HG02943 (cell line): ENCODE results near the gene ASH1L.
"Not testable (repeated sequence)": the region's sequence is repeated elsewhere in the genome, so short reads cannot be mapped to it uniquely, and the experiment has no call there.

Experiments
- ATAC-seq: cut with Tn5 transposase; IDR thresholded peaks from one replicate; pipeline ENCODE4 v1.9.1; 2021; ENCODE audit warnings: mild to moderate bottlenecking, low read depth, moderate library complexity; ENCODE audit not compliant: unreplicated experiment

The ASH1L gene

DNA sequence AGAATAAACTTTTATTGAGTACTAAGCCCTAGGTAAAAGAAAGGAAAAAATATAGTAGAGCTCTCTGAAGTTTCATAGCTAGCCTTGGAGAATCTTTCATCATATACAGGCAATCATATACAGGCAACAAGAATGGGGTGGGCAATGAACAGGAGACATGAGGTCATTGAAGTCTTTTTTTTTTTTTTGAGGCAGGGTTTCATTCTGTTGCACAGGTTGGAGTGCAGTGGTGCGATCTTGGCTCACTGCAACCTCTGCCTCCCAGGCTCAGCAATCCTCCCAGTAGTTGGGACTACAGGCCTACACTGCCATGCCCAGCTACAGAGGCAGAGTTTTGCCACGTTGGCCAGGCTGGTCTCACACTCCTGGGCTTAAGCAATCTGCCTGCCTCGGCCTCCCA lies 219.8 kb downstream of the ASH1L start:
- no peak for ATAC-seq

DNA sequence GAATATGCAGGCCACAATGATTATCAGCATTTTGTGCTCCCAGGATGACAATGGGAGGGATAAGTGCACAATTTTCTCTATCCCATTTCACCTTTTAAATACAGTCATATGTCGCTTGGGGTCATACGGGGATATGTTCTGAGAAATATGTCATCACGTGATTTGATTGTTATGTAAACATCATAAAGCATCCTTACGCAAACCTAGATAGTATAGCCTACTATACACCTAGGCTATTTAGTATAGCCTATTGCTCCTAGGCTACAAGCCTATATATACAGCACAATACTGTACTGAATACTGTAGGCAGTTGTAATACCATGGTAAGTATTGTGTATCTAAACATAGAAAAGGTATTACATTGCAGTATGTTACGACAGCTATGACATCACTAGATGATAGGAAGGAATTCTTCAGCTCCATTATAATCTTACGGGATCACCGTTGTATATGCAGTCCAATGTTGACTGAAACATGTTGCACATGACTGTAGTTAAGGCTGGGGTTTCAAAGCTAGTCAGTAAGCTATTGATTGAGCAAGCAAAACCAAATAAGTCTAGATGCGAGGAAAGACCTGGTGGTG lies 223.0 kb downstream of the ASH1L start:
- no peak for ATAC-seq

DNA sequence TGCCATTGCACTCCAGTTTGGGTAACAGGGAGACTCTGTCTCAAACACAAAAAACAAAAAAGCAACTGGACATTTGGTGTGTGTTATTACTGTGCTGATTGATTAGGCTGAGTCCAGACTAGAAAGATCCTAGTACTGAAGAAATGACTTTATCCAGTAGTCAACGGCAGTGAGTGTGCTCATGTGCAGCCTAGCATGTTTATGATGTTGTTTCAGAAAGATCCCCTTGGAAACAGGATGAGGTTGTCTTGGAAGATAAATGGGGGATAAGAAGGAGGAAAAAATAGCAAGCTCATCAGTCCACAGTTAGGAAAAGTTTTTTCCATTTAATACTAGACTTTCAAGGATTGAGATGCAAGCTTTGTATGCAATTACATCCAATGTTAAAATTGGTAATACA lies 227.6 kb downstream of the ASH1L start:
- no peak for ATAC-seq

DNA sequence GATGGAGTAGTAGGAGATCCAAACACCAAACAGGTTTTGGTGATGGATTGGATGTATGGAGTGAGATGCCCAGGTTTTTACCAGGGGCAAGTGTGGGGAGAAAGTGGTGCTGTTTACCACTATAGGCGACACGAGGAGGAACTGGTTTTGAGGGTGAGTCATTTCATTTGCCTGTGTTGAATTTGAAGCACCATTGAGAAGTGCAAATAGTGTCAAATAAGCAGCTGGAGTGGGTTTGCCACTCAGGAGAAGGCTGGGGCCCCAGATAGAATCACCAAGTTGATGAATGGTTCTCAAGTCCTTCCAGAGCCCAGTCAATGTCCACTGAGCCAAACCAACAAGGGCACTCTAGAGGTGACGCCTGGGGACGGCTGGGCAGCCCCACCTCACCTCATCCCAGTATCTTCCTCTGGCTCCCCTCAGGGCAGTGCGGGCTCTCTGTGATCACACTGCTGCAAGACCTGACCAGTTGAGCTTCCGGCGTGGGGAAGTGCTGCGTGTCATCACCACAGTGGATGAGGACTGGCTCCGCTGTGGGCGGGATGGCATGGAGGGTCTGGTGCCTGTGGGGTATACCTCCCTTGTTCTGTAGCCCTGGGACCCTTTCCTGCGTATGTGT lies 232.5 kb downstream of the ASH1L start:
- ATAC-seq = no peak

DNA sequence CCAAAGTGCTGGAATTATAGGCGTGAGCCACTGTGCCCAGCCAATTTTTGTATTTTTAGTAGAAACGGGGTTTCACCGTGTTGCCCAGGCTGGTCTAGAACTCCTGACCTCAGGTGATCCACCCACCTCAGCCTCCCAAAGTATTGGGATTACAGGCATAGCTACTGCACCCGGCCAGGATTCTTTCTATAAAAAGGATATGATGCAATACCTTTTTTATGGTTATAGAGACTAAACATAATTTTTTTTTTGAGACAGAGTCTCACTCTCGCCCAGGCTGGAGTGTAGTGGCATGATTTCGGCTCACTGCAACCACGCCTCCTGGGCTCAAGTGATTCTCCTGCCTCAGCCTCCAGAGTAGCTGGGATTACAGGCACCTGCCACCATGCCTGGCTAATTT lies 233.7 kb downstream of the ASH1L start:
- not testable (repeated sequence) for ATAC-seq

DNA sequence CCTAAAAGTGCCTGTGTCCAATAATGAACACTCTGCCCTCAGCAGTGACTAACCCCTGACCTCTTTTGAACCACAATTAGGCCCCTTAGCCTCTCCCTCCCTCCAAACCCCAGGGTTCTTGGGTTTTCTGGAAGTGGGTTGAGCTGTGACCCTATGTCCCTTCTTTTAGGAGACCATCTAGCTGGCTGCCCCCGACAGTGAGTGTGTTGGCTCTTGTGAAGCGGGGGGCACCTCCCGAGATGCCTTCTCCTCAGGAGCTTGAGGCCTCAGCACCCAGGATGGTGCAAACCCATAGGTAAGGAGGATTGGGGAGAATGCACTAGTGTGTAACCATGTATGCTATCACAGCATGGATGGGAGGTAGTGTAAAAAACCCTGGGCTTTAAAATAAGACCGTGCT lies 234.6 kb downstream of the ASH1L start:
- ATAC-seq = no peak

DNA sequence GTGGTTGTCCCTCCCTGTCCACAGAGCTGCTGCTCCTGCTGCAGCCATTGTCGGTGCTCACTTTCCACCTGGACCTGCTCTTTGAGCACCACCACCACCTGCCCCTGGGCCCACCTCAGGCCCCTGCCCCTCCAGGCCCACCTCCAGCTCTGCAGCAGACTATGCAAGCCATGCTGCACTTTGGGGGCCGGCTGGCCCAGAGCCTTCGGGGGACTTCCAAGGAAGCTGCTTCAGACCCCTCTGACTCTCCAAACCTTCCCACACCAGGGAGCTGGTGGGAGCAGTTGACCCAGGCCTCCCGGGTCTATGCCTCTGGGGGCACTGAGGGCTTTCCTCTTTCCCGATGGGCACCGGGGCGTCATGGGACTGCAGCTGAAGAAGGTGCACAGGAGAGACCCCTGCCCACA lies 236.0 kb downstream of the ASH1L start:
- ATAC-seq = no peak

DNA sequence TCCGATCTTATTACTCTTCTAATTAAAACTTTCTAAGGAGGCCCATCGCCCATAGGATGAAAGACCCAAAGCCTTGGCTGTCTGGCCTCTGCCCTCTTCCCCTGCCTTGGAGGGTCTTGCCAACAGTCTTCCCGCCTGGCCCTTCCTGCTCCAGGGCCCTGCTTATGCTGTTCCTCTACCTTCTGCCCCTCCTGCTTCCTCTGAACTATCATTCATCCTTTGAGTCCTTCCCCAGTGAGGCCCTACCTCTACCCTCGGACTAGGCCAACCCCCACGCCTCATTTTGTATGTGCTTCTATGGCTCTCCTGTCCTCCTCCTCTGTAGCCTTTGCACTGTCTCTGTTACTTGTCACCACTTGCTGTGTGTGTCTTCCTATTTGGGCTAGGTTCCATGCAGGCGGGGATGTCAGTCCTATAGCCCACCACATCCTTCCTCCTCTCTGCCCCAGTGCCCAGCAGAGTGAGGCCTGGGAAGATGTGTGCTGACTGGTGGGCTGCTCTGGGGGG lies 236.5 kb downstream of the ASH1L start:
- ATAC-seq = no peak

DNA sequence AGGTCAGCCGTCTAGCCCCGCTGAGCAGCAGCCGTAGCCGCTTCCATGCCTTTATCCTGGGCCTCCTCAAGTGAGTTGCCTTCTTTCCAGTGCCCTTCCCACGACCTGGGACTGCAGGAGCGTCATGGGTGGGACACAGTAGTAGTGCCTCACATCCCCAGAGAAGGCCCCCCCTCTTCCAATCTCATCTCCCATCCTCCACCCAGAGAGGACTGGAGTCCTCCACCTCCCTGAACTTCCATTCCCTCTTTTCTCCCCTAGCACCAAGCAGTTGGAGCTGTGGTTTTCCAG lies 237.1 kb downstream of the ASH1L start:
- no peak for ATAC-seq

DNA sequence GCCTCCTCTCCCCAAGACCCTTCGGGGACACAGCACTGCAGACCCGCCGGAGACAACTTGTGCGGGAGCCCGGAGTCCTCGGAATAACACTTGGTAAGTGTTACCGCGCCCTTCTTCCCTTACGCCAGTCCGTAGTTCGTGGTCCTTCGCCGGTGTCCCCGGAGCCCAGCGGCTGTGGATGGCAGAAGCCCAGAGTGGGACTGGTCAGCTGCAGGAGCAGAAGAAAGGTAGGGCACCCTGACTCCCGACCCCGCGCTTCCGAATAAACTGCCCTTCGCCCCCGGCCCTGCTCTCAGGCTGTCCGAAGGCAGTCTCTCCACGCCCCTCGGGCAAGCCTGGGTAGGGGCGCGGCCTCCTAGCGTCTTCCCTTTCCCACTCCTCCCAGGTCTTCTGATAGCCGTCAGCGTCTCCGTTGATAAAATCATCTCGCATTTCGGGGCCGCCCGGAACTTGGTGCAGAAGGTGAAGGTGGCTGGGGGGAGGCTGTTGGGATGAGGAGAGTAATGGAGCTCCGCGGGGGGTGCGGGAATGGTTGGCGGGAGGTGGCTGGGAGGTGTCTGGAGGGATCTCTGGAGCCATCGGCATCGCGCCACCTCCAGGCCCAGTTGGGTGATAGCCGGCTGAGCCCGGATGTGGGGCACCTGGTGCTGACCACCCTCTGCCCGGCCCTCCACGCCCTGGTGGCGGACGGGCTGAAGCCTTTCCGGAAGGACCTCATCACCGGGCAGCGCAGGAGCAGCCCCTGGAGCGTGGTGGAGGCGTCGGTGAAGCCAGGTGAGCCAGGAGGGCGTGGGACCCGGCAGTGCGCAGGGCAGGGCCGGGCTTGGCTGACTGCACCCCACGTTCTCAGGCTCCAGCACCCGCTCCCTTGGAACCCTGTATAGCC lies 237.6 kb downstream of the ASH1L start:
- ATAC-seq = no peak

DNA sequence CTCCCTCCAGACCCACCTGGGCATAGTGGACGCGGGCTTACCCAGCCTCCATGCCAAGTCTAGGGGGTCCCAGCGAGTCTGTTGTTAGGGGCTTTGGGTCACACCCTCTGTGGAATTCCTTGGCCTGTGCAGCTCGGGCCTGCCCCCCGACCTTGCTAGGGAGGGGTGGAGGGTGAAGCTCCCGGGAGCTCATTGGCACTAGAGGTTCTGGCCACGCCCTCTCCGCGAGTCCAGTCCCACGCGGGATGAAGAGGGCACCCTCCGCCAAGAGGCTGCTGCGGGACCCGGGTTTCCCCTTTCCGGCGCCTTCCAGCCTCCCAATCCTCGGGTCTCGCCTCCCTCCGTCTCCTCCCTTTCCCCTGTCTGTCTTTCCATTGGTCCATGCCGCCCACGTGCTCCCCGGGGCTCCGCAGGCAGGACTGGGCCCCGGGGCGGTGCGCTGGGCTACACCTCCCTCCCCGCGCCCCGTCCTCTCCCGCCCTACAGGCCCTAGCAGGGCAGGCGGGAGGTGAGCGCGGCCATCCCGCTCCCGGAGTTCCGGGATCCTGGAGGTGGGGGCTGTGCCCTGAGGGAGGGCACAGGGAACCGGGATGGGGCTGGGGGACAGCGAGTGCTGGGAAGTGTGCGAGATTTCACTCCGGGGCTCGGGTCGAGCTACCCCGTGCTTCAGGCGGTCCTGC lies 238.4 kb downstream of the ASH1L start:
- peak; percentile 61 for ATAC-seq

DNA sequence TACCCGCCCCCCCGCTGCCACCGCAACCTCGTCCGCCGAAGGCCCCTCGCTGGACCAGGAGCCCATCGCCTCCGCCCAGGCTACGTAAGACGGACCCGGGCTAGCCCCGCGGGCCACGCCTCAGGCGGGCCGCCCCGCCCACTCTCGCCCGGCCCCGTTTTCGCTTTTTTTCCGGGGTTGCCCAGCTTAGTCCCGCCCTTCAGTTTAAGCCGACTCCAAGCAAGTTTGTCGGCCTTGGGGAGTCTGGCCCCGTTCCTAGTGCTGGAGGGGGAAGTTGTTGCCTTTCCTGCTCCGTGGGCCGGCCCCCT lies 238.9 kb downstream of the ASH1L start:
- peak; percentile 43 for ATAC-seq

DNA sequence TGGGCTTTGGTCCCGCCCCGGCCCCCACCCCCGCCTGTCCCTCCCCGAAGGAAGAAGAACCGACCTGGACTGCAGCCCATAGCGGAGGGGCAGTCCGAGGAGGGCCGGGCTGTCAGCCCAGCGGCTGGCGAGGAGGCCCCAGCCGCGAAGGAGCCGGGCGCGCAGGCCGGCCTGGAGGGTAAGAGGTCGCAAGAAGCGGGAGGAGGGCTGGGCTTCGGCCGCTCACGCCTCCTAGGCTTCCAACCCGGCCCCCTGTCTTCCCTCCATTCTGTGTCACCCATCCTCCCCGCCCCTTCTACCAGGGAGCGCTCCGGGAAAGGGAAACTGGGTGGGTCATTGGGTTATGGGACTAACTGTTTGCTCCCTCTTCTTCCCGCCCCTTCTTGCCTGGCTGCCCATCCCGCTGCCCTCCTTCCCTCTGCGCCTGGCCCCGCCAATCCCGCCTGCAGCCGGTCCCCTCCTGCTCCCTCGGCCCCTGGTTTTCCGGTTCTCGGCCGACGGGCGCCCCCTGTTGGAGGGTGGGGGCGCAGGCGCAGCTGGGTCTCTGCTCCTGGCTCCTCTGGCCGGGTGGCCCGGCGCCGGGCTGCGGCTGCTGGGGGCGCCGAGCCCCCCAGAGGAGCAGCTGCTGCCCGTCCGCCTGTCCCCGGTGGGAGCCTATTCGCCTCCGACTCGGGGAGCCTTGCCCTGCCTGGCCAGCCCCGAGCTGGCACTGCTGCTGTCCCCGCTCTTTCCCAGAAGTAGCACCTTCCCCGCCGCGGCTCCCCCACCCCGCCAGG lies 239.5 kb downstream of the ASH1L start:
- no peak for ATAC-seq

DNA sequence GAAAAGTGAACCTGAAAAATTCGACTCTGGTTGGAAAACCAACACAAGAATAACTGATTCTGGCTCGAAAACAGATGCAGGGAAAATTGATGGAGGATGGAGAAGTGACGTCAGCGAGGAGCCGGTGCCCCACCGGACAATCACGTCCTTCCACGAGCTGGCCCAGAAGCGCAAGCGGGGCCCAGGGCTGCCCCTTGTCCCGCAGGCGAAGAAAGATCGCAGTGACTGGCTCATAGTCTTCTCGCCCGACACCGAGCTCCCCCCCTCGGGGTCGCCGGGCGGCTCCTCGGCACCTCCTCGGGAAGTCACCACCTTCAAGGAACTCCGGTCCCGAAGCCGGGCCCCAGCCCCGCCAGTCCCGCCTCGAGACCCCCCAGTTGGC lies 240.0 kb downstream of the ASH1L start:
- ATAC-seq = no peak

DNA sequence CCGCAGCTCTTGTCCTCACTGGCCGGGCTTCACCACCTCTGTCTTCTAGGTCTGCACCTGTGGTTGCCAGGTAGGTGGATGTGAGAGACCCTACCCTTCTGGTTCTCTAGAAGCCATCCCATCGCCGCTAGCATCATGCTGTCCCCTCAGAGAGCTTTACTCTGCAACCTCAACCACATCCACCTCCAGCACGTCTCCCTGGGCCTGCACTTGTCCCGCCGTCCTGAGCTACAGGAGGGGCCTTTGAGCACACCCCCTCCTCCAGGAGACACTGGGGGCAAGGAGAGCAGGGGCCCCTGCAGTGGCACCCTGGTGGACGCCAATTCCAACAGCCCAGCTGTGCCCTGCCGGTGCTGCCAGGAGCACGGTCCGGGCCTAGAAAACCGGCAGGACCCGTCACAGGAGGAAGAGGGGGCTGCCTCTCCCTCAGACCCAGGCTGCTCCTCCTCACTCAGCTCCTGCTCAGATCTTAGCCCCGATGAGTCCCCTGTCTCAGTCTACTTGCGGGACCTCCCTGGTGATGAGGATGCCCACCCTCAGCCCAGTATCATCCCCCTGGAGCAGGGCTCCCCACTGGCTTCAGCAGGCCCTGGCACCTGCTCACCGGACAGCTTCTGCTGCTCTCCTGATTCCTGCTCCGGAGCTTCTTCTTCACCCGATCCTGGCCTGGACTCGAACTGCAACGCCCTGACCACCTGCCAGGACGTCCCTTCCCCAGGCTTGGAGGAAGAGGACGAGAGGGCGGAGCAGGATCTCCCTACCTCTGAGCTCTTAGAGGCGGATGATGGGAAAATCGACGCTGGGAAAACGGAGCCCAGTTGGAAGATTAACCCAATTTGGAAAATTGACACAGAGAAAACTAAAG lies 240.7 kb downstream of the ASH1L start:
- no peak for ATAC-seq

DNA sequence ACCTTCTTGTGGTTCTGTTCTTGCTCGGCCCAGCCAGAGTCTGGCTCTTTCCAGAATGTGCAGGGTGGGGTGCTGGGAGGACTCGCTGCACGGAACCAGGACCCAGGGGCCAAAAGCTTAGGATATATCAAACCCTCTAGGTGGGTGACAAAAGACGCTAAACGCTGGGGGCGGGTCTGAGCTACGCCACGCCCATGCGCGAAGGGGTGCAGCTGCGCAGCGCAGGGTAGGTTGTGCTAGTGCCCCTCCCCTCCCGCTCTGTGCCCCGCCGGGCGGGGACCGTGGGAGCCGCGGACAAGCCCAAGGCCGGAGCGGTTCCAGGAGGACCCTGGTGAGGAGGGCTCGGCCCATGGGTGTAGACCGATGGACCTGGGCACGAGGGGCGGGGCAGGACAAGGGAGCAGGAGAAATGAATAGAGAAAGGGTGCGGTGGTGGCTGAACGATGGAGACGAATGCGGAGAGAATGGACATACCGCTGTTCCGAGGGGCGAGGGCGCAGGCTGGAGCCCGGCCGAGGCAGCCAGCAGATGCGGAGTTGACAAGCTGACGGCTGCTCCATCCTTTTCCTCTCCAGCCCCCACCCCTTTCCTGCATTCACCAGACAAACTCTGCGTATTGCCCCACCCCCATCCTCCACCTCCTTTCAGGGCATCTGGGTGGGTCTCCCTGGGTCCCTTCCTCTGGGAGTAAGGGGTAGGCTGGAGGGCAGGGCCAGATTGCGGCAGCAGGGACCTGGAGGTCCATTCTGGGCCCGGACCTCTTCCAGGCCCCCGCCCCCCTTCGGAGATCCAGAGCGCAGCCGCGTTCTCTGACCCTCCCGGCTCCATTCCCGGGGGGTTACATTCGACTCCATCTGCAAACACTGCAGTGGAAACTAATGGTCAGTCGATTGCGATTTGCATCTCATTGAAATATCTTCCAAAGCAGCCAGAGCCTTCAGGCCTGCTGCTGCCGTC lies 241.7 kb downstream of the ASH1L start, which contains the start of gene RUSC1:
Gene RUSC1 (plus strand): TSS at position 234 of the 957 bp plus-strand sequence. CDS start 880 bp downstream, outside the sequence.
- no peak for ATAC-seq

DNA sequence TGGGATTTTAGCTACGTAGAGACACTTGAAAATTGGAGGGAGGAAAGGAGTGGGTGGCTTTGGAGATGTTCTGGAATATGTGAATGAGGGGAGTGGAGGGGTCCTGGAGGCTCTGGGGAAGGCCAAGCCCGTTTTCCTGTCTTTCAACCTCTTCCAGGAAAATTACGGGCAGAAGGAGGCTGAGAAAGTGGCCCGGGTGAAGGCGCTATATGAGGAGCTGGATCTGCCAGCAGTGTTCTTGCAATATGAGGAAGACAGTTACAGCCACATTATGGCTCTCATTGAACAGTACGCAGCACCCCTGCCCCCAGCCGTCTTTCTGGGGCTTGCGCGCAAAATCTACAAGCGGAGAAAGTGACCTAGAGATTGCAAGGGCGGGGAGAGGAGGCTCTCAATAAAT lies 242.4 kb downstream of the ASH1L start:
- no peak for ATAC-seq

DNA sequence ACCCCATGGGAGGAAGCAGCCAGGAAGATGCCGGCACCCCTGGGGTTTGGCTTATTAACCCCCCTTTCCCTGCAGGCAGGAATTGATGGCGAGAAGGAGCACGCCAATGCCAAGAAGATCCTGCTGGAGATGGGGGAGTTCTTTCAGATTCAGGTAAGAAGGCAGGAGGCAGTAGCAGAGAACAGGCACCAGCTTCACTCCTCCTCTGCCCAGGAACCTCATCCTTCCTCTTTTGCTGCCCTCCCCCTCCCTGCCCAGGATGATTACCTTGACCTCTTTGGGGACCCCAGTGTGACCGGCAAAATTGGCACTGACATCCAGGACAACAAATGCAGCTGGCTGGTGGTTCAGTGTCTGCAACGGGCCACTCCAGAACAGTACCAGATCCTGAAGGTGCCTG lies 243.1 kb downstream of the ASH1L start:
- no peak for ATAC-seq
